GM19240 (cell line): ENCODE results near the gene TENM3.

Source experiments
- DNase-seq: peaks from one replicate; pipeline ENCODE4 v3.0.0; 2011; ENCODE audit warnings: low spot score; ENCODE audit not compliant: insufficient read length

The TENM3 gene

GRCh38 chr4:182449186-182449929 is 206.2 kb downstream of the TENM3 start:
- no peak for DNase-seq

GRCh38 chr4:182449930-182450439 is 206.8 kb downstream of the TENM3 start:
- no peak for DNase-seq

GRCh38 chr4:182451441-182451840 is 208.2 kb downstream of the TENM3 start:
- no peak for DNase-seq

DNA sequence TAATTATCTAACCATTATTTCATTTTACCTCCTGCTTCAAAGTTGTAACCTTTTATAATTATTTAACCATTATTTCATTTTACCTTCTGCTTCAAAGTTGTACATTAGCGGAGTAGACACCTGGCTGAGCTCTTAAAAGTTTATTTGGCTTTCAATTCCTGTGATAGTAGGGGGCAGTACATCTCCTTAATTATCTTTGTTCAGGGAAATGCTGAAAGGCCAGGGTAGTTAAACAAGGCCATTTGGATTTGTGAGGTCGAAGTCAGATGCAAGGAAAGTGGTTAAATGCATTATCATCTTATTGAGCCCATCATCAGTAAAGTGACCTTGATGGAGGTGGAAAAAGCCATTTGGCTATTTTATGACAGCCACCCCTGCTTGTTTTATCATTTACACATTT is 210.6 kb downstream of the TENM3 start:
- no peak for DNase-seq

DNA sequence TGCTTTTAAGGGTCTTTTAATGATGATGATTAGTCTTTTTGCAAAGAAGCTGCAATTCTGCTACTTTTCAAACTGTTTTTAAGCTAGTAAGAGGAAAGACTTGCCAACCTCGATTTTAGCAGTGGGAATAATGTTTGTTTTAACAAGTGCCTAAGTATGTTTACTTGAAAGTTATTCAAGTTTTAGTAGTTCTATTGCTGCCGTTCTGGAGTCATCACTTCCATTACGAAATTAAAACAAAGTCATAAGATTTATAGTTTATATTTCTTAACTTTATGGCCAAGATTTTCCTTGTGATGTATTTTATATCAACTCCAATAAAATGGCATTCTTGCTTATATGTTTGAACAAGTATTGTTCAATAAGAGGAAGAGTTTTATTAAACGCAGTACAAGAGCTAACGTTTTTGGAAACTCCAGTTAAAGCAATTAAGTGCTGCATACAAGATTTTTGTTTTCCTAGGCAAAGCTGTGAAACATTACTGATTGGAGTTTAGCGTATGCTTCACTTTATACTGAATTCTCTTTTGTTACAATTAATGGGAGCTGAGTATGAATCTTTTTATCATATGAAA is 211.3 kb downstream of the TENM3 start:
- no peak for DNase-seq

GRCh38 chr4:182465114-182465513 is 221.9 kb downstream of the TENM3 start:
- DNase-seq, result no peak

DNA sequence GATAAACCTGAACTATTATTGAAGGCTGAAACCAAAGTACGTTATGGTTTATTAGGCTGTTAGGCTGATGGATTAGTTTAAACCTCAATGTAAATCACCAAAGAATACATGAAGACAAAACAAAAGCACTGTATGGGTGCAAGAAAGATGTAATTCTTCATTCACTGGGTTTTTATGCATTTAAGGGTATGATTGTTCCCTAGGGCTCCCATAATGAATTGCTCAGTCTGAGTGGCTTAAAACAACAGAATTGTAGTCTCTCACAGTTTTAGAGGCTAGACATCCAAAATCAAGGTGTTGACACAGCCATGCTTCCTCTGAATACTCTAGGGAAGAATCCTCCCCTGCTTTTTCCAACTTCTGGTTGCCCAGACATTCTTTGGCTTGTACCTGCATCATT is 222.8 kb downstream of the TENM3 start:
- no peak for DNase-seq

- no peak for DNase-seq
Observed at GRCh38 chr4:182470215-182470614, 227.0 kb downstream of the TENM3 start.

DNA sequence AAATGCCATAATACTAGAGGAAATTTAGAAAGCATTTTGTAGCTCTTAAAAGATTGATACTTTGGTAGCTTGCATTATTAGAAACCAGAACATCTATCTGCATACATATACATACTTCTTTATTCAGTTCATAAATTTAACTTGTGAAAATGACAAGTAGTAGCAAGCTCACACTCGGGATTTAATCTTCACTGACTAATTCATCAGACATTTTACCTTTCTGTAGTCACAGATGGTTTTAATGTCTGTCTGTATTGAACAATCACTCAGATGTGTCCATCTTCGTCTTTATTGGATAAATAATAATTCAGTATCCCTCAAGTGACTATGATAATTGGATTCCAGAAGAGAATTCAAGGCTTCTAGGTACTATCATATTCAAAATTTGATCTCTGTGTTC is 232.3 kb downstream of the TENM3 start:
- DNase-seq, result no peak

DNA sequence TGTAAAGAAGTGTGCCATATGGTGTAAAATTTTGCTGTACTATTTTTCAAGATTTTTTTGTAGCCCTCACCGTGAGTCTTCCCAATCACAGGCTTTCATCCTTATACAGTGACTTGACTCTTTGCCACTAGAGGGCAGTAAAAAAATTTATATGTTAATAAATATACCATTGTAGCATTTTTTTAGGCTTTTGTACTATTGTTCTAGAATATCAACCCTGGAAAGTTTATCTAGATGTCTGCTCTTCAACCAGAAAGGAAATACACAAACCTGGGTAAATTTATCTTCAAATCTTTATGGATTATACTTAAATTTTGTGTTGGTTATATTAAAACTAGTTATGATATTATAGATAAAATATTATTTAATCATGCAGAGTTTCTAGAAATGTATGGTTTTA is 235.3 kb downstream of the TENM3 start:
- DNase-seq, result peak; percentile 3

- DNase-seq, result no peak
Observed at GRCh38 chr4:182483685-182484084, 240.5 kb downstream of the TENM3 start.

DNA sequence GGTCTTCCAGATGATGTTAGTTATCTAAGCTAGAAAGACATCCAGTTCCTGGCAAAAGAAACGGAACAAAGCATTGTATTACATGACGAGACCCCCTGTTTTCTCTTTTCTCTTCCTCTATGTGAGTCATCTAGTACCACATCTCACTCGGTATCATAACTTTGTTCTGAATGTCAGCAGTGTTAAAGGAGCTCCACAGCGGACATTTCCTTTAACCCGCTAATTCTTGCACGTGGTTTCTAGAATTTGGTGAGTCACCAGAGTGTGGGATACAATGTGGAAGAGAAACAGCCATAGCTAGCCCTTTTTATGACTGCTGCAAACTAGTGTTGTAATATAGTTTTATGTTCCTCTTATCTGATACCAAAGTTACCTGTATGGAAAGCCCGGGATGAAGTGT is 243.7 kb downstream of the TENM3 start:
- DNase-seq, result no peak

GRCh38 chr4:182488896-182489295 is 245.7 kb downstream of the TENM3 start:
- DNase-seq, result no peak

DNA sequence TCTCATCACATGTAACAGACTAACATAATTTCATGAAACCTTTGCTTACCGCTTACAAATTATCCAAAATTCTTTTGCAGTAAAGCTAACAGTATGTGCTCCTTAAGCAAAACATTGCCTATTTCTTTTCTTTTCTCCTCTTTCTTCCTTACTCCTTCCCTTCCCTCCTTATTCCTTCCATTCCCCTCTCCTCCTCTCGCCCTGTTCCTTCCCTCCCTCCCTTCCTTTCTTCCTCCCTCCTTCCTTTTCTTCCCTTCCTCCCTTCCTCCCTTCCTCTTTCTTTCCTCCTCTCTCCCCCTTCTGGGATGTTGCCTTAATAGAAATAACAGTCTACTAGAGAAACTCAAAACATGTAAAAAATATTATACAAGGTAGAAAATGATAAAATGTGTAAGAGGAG is 246.4 kb downstream of the TENM3 start:
- DNase-seq, result no peak

DNA sequence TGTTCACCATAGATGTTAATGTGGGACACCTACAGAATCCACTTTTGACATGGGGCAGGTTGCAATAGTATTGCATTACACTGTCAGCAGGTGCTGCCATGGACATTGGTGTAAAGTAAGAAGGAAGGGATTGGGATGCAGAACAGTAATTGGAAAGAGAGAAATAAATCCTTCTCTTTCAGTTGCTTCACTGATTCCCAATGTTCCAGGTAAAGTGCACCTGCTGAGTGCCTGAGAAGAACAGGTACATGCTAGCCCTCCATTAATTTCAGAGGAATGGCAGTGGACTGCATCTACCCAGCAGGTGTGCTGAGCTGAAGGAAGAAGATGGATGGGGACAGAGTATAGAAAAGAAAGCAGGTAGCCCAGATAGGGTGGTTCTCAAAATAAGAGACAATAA is 248.5 kb downstream of the TENM3 start:
- DNase-seq, result no peak

- no peak for DNase-seq
Observed at GRCh38 chr4:182492423-182492822, 249.2 kb downstream of the TENM3 start.

DNA sequence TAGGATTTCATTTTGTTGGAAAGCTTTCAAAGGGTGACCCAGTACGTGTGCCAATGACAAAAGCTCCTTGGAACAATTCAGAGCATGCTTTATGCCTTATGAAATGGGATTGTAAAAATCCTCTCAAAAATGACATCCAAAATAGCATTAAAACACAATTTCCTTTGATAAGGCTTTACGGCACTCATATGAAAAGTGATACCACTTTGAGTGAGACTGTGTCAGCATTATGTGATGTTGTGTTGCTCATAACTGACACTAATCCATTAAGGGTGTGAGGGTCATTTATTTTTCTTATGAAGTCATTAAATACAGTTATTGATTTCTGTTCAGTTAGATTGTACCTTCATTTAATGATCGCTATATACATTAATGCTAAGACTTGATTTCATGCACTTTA is 250.2 kb downstream of the TENM3 start:
- no peak for DNase-seq

DNA sequence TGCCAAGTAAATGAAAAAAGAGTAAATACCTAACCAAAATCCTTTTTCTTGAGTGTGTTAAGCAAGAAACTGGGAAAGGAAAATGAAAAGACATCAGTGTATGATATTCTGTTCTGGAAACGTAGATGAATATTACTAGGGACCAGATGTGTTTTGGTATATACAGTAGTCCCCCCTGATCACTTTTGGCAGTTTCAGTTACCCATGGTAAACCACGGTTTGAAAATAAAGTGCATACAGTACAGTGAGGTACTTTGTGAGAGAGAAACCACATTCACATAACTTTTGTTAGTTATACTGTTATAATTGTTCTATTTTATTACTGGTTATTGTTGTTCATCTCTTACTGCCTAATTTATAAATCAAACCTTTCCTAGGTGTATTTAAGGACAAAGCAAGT is 250.9 kb downstream of the TENM3 start:
- DNase-seq, result no peak

GRCh38 chr4:182495031-182495430 is 251.8 kb downstream of the TENM3 start:
- DNase-seq, result no peak

- no peak for DNase-seq
Observed at GRCh38 chr4:182495645-182496385, 252.6 kb downstream of the TENM3 start.

GRCh38 chr4:182496408-182496807 is 253.2 kb downstream of the TENM3 start:
- DNase-seq, result no peak

GRCh38 chr4:182502064-182502463 is 258.9 kb downstream of the TENM3 start:
- DNase-seq, result no peak
